Coronary artery (tissue), 2 donors: ENCODE results near the gene SFXN1.

Experiments used
- DNase-seq: peaks from one replicate; pipeline ENCODE4 v3.0.0-alpha.2; 2017; ENCODE audit warnings: low spot score
- H3K27ac ChIP-seq, 2 donors: fragments of 200-600 bp; sonication (generic); one replicate each; pipeline ENCODE4 v1.5.1; 2016 to 2019
- H3K4me3 ChIP-seq: fragments of 200-600 bp; sonication (generic); 2 replicates; pipeline ENCODE4 v1.5.1; 2016; ENCODE audit warnings: mild to moderate bottlenecking, moderate library complexity
- CTCF ChIP-seq: fragments of 200-600 bp; sonication (generic); IDR thresholded peaks from one replicate; pipeline ENCODE4 v1.5.1; 2019; ENCODE audit warnings: antibody characterized with exemption

The SFXN1 gene

GRCh38 chr5:175460126-175460525 lies 18.2 kb upstream of the SFXN1 start:
- Histone ChIP-seq H3K4me3 (no peak overlapping the region), H3K27ac (no peak overlapping the region)
- TF ChIP-seq CTCF, result no peak
- no peak for DNase-seq

GRCh38 chr5:175460552-175460951 lies 17.8 kb upstream of the SFXN1 start:
- Histone ChIP-seq H3K4me3 (no peak overlapping the region), H3K27ac (no peak overlapping the region)
- no peak for TF ChIP-seq CTCF
- no peak for DNase-seq

- TF ChIP-seq CTCF, result no peak
- DNase-seq, result no peak
These were observed 17.0 kb upstream of the SFXN1 start for GRCh38 chr5:175461370-175461769.

GRCh38 chr5:175463641-175464040 lies 14.7 kb upstream of the SFXN1 start:
- H3K27ac ChIP-seq, result no peak overlapping the region
- TF ChIP-seq CTCF, result no peak
- H3K4me3 ChIP-seq, result no peak overlapping the region
- DNase-seq, result no peak

More at GRCh38 chr5:175461370-175461769, 17.0 kb upstream of the SFXN1 start:
- Histone ChIP-seq H3K27ac (no peak overlapping the region), H3K4me3 (no peak overlapping the region)

GRCh38 chr5:175464074-175464941 lies 14.1 kb upstream of the SFXN1 start:
- peak; percentile 61 for TF ChIP-seq CTCF
- no peak overlapping the region for H3K4me3 ChIP-seq
- DNase-seq, result no peak
- no peak overlapping the region for H3K27ac ChIP-seq

- no peak for TF ChIP-seq CTCF
- no peak overlapping the region for H3K27ac ChIP-seq
These were observed 13.5 kb upstream of the SFXN1 start for GRCh38 chr5:175464942-175465233.

GRCh38 chr5:175465282-175465681 lies 13.1 kb upstream of the SFXN1 start:
- H3K27ac ChIP-seq, result no peak overlapping the region
- no peak for TF ChIP-seq CTCF
- H3K4me3 ChIP-seq, result no peak overlapping the region
- no peak for DNase-seq

More at GRCh38 chr5:175464942-175465233, 13.5 kb upstream of the SFXN1 start:
- H3K4me3 ChIP-seq, result no peak overlapping the region
- no peak for DNase-seq
